GM12875 (cell line): ENCODE measurements around the gene HMGXB3.

Experiments
- H3K4me3 ChIP-seq: one replicate; pipeline ENCODE4 v1.5.1; 2011; ENCODE audit warnings: low read depth, low read length, control low read depth
- CTCF ChIP-seq: IDR thresholded peaks from 2 replicates; pipeline ENCODE4 v1.5.1; 2011; ENCODE audit warnings: low read depth, mild to moderate bottlenecking, control low read depth, inconsistent platforms, low read length, moderate library complexity, borderline replicate concordance; ENCODE audit not compliant: insufficient read depth

The HMGXB3 gene

GRCh38 chr5:150013931-150014330 lies 13.4 kb downstream of the HMGXB3 start:
- no peak for TF ChIP-seq CTCF
- no peak overlapping the region for H3K4me3 ChIP-seq

GRCh38 chr5:150014456-150014855 lies 13.9 kb downstream of the HMGXB3 start:
- TF ChIP-seq CTCF, result no peak
- H3K4me3 ChIP-seq, result no peak overlapping the region

GRCh38 chr5:150015415-150015814 lies 14.9 kb downstream of the HMGXB3 start:
- TF ChIP-seq CTCF, result no peak
- no peak overlapping the region for H3K4me3 ChIP-seq

- no peak for TF ChIP-seq CTCF
- H3K4me3 ChIP-seq, result no peak overlapping the region
Measured at GRCh38 chr5:150016537-150016936, 16.0 kb downstream of the HMGXB3 start.

GRCh38 chr5:150017226-150018005 lies 16.9 kb downstream of the HMGXB3 start:
- H3K4me3 ChIP-seq, result no peak overlapping the region
- TF ChIP-seq CTCF, result no peak

- TF ChIP-seq CTCF, result no peak
- H3K4me3 ChIP-seq, result no peak overlapping the region
Measured at GRCh38 chr5:150020249-150020648, 19.7 kb downstream of the HMGXB3 start.

GRCh38 chr5:150021491-150022157 lies 21.1 kb downstream of the HMGXB3 start:
- no peak overlapping the region for H3K4me3 ChIP-seq

More at GRCh38 chr5:150021491-150022157, 21.1 kb downstream of the HMGXB3 start:
- no peak for TF ChIP-seq CTCF
